DLD1 (cell line): ENCODE measurements around the gene LHFPL2.

ENCODE experiments used
- in situ Hi-C: cut with HindIII; loops from 2 replicates; pipeline ENCODE4 v1.10.0; 2017; ENCODE audit warnings: low sequenced_read_pairs

The LHFPL2 gene

GRCh38 chr5:78644129-78644528 is 4.4 kb downstream of the LHFPL2 start:
- in situ Hi-C loops: loop anchor here (25.0 kb wide), 2 partner anchors 93 to 107 kb away; no protein-coding TSS in a partner anchor

GRCh38 chr5:78642701-78643100 is 5.9 kb downstream of the LHFPL2 start:
- in situ Hi-C loops: loop anchor here (25.0 kb wide), 2 partner anchors 95 to 105 kb away; no protein-coding TSS in a partner anchor

DNA sequence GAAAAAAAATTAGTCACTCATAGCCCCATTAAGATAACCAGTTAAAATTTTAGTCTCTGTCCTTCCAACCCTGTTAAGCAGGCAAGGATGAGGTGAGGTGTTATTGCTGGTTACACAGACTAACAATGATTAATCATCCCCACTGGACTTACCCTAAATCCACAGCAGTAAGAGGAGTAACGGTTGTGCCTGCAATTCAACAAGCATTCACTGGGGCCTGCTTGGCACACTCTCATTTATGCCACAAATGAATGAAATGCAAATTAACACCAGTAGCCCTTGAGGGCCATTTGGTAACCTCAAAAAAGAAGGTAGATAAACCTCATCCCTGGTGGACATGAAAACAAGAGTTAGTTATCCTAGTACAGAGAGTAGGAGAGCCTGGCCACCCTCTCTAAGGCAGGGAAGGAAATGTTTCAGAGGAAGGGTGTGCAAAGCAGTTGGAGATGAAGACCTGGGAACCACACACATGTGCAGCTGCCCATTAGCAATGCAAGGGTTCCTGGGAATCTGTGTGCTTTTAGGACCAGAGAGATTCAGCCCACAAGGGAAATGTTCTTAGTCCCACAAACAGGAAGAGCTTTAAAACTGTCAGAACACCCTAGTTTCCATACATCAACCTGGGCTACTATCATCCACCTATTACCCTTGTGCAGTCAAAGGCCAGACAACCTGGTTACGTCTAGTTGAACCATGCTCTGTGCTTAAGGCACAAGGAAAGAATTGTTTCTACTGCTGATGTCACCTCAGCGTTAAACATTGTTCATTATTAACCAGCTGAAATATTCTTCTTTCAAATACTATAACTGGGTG is 7.7 kb downstream of the LHFPL2 start:
- in situ Hi-C loops: loop anchor here (25.0 kb wide), 2 partner anchors 96 to 104 kb away; no protein-coding TSS in a partner anchor

DNA sequence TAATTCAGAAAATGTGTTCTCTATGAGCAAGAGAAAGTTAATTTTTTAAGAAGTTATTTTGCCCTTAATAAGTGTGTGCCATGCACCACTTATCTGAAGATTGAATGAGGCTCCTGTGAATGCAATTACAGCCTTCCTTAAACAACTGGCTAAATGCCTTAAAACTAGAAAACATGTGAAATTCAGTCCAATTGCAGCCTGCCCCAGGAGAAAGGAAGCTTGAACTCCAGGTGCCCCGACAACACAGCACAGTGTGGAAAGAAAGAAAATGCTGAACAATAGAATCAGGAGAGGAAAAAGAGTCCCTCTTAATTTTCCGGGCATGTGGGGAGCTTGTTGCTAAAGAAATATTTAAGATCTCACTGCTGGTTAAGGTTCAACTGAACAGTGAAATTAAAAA is 8.8 kb downstream of the LHFPL2 start:
- in situ Hi-C loops: loop anchor here (25.0 kb wide), 2 partner anchors 98 to 102 kb away; no protein-coding TSS in a partner anchor

GRCh38 chr5:78638973-78639669 is 9.5 kb downstream of the LHFPL2 start:
- in situ Hi-C loops: loop anchor here (25.0 kb wide), 2 partner anchors 98 to 102 kb away; no protein-coding TSS in a partner anchor

- in situ Hi-C loops: loop anchor here (25.0 kb wide), 2 partner anchors 99 to 101 kb away; no protein-coding TSS in a partner anchor
Measured at GRCh38 chr5:78638423-78638822, 10.1 kb downstream of the LHFPL2 start.

DNA sequence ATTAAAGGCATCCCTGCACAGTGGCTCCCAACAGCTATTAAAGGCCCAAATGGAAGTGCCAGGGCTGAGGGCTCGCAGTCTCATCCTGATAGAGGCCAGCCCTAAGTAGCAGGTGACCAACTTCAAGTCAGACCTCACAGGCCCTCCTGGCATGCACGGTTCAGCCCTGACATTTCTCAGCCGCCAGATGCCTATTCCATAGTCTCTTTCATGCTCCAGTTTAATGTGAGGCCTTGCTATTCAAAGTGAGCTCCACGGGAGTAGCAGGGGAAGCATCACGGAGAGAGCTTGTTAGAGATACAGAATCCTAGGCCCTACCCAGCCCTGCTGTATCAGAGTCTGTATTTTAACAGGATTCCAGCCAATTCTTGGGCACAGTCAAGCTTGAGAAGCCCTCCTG is 11.1 kb downstream of the LHFPL2 start:
- in situ Hi-C loops: loop anchor here (25.0 kb wide), 2 partner anchors 100 kb away; no protein-coding TSS in a partner anchor

- in situ Hi-C loops: loop anchor here (25.0 kb wide), 2 partner anchors 99 to 101 kb away; no protein-coding TSS in a partner anchor
Measured at GRCh38 chr5:78636682-78637081, 11.9 kb downstream of the LHFPL2 start.

GRCh38 chr5:78634634-78635033 is 13.9 kb downstream of the LHFPL2 start:
- in situ Hi-C loops: loop anchor here (25.0 kb wide), 2 partner anchors 97 to 103 kb away; no protein-coding TSS in a partner anchor

- in situ Hi-C loops: loop anchor here (25.0 kb wide), 2 partner anchors 97 to 103 kb away; no protein-coding TSS in a partner anchor
Measured at GRCh38 chr5:78634229-78634628, 14.3 kb downstream of the LHFPL2 start.

GRCh38 chr5:78633700-78634099 is 14.9 kb downstream of the LHFPL2 start:
- in situ Hi-C loops: loop anchor here (25.0 kb wide), 2 partner anchors 96 to 104 kb away; no protein-coding TSS in a partner anchor

DNA sequence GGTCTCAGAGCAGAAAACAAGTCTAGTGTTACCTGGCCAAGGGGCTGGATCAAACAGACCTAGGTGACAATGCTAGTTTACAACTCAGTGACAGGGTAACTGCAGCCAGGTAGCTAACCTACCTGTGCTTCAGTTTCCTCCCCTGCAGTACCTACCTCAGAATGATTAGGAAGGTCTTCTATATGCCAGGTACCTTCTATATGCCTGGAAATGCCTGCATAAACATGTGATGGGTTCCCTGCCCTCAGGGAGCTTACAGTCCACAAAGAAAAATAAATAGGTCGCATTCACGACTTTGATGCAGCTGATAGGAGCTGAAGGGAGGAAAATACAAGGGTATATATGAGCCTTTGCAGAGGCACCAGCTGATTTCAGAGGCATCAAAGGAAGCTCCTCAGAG is 16.1 kb downstream of the LHFPL2 start:
- in situ Hi-C loops: loop anchor here (25.0 kb wide), 2 partner anchors 95 to 105 kb away; no protein-coding TSS in a partner anchor

DNA sequence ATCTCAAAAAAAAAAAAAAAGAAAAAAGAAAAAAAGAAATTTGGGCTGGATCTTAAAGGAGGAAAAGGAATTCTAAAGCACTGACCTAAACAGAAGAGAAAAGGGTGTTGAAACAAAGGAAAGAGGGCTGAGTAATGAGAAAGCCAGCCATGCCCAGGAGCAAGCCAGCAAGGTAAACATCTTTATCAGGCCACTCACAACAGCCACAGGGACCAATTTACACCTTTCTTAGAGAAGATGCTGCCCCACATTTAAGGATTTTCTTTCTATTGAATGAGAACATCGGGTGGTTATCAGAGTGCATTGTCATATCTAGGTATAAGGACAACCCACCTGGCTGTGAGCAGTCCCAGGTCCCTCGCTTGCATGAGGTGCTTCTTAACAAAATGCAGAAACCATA is 16.6 kb downstream of the LHFPL2 start:
- in situ Hi-C loops: loop anchor here (25.0 kb wide), 2 partner anchors 95 to 105 kb away; no protein-coding TSS in a partner anchor

GRCh38 chr5:78630047-78630446 is 18.5 kb downstream of the LHFPL2 start:
- in situ Hi-C loops: loop anchor here (25.0 kb wide), 2 partner anchors 93 to 107 kb away; no protein-coding TSS in a partner anchor

- in situ Hi-C loops: loop anchor here (25.0 kb wide), 2 partner anchors 92 to 108 kb away; no protein-coding TSS in a partner anchor
Measured at GRCh38 chr5:78629624-78630023, 18.9 kb downstream of the LHFPL2 start.

DNA sequence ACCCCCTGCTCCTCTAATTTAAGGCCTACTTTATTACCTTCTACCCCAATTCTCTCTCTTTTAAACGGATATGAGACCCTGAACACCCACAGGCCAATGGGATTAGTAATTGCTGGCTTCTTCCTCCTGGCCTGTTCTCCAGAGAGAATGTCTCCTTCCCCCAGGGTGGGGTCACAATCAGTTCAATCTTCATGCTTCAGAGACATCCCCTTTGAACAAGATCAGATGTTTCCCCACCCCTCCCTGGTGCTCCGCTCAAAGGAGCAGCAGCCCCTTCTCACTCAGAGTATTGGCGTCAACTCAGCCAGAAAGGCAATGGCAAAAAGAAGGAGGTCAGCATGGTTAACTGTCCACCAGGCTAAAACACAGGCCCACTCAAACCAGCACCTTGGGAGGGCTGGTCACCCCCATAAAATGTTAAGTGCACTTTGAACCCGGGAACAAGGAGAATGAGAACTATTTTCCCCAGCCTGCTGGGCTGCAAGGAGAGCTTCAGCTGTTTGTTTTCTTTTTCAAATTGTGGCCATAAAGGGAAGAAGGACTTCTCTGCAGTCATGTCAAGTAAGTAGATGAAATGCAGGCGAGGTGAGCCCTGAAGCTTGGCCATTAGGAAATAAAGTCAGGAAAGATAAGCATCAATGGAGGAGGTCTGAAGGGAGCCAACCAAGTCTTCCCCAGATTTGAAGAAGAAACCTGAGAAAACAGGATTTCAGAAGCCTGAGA is 20.1 kb downstream of the LHFPL2 start:
- in situ Hi-C loops: loop anchor here (25.0 kb wide), 2 partner anchors 91 to 109 kb away; no protein-coding TSS in a partner anchor

DNA sequence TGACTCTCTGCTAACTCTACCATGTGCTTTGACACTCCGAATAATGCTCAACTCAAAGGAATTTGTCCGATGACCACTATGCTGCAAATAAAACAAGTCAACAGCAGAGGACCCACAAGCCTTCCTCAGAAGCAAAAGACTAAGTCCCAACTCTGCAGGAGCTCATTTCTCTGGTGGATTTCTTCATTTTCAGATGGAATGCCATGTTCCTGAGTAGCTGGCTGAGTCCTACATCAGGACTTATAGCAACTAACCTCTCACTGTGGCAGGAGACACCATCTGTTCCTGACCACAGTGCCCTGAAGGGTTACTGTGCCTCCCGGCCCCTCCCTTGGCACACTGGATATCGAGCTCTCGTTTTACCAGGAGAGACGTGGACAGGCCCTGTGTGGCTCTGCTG is 20.8 kb downstream of the LHFPL2 start:
- in situ Hi-C loops: loop anchor here (25.0 kb wide), 2 partner anchors 90 to 110 kb away; no protein-coding TSS in a partner anchor

DNA sequence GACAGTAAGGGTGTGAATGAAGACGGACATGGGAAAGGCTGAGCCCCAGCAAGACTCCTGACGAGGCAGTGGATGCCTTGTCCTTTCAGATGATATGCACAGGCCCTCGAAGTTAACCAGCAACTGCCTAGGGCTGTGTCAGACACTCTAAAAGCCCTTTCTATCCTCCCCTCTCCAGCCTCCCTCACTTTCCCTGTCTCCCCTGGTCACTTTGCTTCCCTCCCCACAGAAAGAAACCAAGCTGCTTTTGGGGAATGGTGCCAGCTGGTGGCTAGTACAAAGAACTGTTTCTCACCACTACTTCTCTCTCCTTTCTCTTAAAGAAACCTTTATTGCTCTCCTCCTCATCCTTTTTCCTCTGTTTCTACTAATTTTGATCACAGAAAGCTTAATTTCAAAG is 21.4 kb downstream of the LHFPL2 start:
- in situ Hi-C loops: loop anchor here (25.0 kb wide), 2 partner anchors 90 to 110 kb away; no protein-coding TSS in a partner anchor

DNA sequence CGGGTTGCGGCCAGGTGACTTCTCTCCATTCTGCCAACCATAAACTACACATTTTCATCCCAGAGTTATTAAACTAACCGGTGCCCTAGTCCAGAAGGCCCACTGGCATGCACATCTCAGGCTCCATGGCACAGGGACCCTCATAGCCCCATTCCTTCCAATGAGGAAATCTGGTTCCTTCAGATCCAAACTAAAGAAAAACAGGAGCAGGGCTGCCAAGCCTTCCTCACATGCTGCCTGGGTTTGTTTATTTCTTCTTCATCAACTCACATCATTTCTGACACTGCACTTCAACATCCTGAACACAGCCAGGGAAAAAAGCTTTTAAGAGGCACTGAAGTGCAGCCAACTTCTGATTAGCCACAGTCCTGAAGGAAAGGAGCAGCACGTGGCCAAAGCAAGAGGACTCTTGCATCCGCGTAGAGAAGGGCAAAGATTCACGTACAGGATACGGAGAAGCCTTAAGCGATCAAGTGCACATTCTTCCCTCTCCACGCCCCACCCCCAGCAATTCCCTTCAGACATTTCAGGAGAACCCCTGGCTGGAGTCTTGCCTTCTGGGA is 22.5 kb downstream of the LHFPL2 start:
- in situ Hi-C loops: loop anchor here (25.0 kb wide), 2 partner anchors 89 to 111 kb away; no protein-coding TSS in a partner anchor

DNA sequence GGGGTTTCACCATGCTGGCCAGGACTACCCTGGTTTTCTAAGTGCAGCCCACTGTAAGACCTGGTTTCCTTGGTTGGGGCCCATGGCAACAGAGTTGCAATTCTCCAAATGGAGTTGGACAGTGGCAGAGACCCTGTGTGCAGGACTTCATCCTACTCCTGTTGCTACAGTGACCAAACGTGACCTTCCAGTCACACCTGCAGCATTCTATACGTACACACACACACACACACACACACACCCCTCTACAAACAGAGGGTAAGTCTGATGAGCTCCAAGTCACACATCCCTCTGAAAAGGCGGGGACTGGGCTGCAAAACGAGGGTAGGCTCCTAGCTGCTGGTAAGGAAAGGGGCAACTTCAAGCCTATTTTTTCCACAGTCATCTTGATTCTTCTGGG is 23.6 kb downstream of the LHFPL2 start:
- in situ Hi-C loops: loop anchor here (25.0 kb wide), 2 partner anchors 88 to 112 kb away; no protein-coding TSS in a partner anchor
